Transverse colon (tissue), 3 donors: ENCODE data around the gene TERF2IP.

Experiments
- CTCF ChIP-seq, 5 experiments: fragments of 200-600 bp in 3 of 5; fragments of 450-650 bp in 2 of 5; sonication (generic) in 3 of 5; IDR thresholded peaks; 1 replicate in 2 of 5; 2 replicates in 3 of 5; pipeline ENCODE4 v1.5.1; 2016 to 2017; ENCODE audit warnings: antibody characterized with exemption in 5 of 5, inconsistent platforms in 3 of 5, mild to moderate bottlenecking in 2 of 5, moderate library complexity in 1 of 5
- EP300 ChIP-seq: sonication (generic); formaldehyde crosslinking; IDR thresholded peaks from one replicate; pipeline ENCODE4 v1.6.1; 2017; ENCODE audit warnings: antibody characterized with exemption, low read depth
- POLR2A ChIP-seq: fragments of 450-650 bp; IDR thresholded peaks from one replicate; pipeline ENCODE4 v1.6.1; 2016; ENCODE audit warnings: antibody characterized with exemption, mild to moderate bottlenecking, moderate library complexity

GRCh38 chr16:75599452-75600277 lies 47.9 kb upstream of the TERF2IP start:
- TF ChIP-seq CTCF (IDR thresholded peaks at IDR 0.05) (no peak), EP300 (no peak), POLR2A (no peak)
